Measurements from ENCODE around the gene CTIF. TPM values are rescaled to one million over a fixed set of nuclear protein-coding genes. Genes with fewer than 3 reads are reported as not detected.

Gene CTIF
- polyA plus RNA-seq, 3 donors: 0.38 to 8.7 (median 1.2) TPM

DNA sequence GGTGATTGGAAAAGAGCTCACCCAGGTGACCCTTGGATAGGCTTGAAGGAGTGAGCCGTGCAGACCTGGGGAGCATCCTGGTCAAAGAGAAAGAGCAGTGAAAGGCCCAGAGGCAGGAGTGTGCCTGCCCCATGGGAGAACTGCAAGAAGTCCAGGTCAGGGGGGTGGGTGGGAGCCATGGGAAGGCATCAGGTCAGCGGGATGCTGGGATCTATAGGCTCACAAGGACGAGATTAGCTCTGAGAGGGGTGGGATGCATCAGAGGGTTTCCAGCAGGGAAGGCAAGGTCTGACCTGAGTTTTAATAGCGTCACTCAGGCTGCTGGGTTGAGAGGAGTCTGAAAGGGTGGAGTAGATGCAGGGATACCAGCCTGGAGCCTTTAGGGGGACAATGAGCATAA lies 253.3 kb downstream of the CTIF start:
- Mint-ChIP-seq H3K27ac (no peak overlapping the region), H3K36me3 (peaks cover 43 to 49% of the 10 kb centered on the region in 2 donors), H3K4me1 (peaks cover 43% of the 10 kb centered on the region), H3K4me3 (no peak overlapping the region), H3K9me3 (peaks cover 0 to 3% (median 0%) of the 10 kb centered on the region in 7 donors), H3K27me3 (ENCODE audit: low read depth in 3 of 3) (peaks cover 2 to 3% (median 3%) of the 10 kb centered on the region in 3 donors)
- Histone ChIP-seq H4K20me1 (ENCODE audit: insufficient read depth, low read length) (no peaks in the 10 kb centered on the region), H3K4me1 (ENCODE audit: control insufficient read depth in 1 of 2, insufficient read depth in 2 of 2, low read length in 2 of 2) (peaks cover 31 to 42% of the 10 kb centered on the region in 2 donors), H2AFZ (ENCODE audit: insufficient read depth, low read depth, low read length, poor library complexity, severe bottlenecking) (no peak overlapping the region), H3K27me3 (ENCODE audit: control insufficient read depth in 2 of 2, insufficient read depth in 2 of 2, low read length in 2 of 2) (no peaks in the 10 kb centered on the region), H3K27ac (ENCODE audit: low read depth in 1 of 2, low read length in 2 of 2) (no peak overlapping the region), H3K9me3 (replicated peaks in 1 of 2; ENCODE audit: control insufficient read depth in 1 of 2, insufficient read depth in 1 of 2, low read length in 2 of 2) (no peaks in the 10 kb centered on the region), H3K36me3 (replicated peaks in 1 of 2; ENCODE audit: control insufficient read depth in 1 of 2, insufficient read depth in 2 of 2, low read length in 2 of 2) (peaks cover 0 to 7% of the 10 kb centered on the region in 2 donors), H3K4me2 (replicated peaks; ENCODE audit: extremely low read depth, low read length, poor library complexity, severe bottlenecking) (no peak overlapping the region), H3K4me3 (replicated peaks in 1 of 3; ENCODE audit: low read depth in 2 of 3, low read length in 3 of 3) (no peak overlapping the region), H3K79me2 (ENCODE audit: insufficient read depth, low read length) (no peaks in the 10 kb centered on the region), H3K9ac (ENCODE audit: insufficient read depth, low read length, poor library complexity, severe bottlenecking) (no peak overlapping the region)
- DNase-seq: no peak
- WGBS (ENCODE audit: insufficient coverage): 100% methylated on average over 4 of the region's 4 CpGs
- TF ChIP-seq, protein P1, sequence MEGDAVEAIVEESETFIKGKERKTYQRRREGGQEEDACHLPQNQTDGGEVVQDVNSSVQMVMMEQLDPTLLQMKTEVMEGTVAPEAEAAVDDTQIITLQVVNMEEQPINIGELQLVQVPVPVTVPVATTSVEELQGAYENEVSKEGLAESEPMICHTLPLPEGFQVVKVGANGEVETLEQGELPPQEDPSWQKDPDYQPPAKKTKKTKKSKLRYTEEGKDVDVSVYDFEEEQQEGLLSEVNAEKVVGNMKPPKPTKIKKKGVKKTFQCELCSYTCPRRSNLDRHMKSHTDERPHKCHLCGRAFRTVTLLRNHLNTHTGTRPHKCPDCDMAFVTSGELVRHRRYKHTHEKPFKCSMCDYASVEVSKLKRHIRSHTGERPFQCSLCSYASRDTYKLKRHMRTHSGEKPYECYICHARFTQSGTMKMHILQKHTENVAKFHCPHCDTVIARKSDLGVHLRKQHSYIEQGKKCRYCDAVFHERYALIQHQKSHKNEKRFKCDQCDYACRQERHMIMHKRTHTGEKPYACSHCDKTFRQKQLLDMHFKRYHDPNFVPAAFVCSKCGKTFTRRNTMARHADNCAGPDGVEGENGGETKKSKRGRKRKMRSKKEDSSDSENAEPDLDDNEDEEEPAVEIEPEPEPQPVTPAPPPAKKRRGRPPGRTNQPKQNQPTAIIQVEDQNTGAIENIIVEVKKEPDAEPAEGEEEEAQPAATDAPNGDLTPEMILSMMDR (IDR thresholded peaks at IDR 0.05): no peak
- intact Hi-C loops (cut with micrococcal nuclease): no loop called here

DNA sequence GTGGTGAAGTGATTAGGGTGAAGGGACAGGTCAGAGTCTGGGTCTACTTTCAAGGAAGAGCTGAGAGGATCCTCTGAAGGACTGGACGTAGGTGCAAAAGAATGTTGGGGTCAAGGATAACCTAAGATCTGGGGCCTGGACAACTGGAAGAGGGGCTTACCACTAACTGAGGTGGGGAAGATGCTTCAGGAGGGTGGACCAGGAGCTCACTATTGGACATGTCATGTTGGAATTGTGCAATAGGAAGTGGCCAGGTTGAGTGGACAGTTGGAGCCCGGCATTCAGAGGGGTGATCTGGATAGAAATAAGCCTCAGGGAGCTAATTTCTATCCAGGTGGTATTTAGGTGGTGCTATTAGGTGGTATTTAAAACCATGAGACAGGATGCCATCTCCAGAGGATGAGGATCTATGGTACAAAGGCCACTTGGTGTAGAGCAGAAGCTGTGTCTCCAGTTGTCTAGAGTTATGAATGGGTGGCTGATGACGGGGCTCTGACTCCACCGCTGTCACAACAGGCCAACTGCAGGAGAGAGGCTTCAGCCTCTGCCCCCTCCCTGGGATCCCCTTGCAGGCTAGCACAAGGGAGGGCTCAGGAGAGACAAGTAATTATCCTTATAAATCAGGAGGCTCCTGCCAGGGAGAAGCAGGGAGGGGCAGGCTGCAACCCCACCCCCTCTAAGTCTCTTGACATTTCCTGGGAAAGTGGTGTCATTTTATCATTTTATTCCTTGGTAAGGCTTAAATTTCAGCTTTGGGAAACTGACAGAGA lies 254.0 kb downstream of the CTIF start:
- Histone ChIP-seq H3K4me1 (ENCODE audit: control insufficient read depth in 1 of 2, insufficient read depth in 2 of 2, low read length in 2 of 2) (peaks cover 25 to 36% of the 10 kb centered on the region in 2 donors), H3K27me3 (ENCODE audit: control insufficient read depth in 2 of 2, insufficient read depth in 2 of 2, low read length in 2 of 2) (no peaks in the 10 kb centered on the region), H3K9ac (ENCODE audit: insufficient read depth, low read length, poor library complexity, severe bottlenecking) (no peak overlapping the region), H3K4me2 (replicated peaks; ENCODE audit: extremely low read depth, low read length, poor library complexity, severe bottlenecking) (no peak overlapping the region), H3K79me2 (ENCODE audit: insufficient read depth, low read length) (no peaks in the 10 kb centered on the region), H3K9me3 (replicated peaks in 1 of 2; ENCODE audit: control insufficient read depth in 1 of 2, insufficient read depth in 1 of 2, low read length in 2 of 2) (no peaks in the 10 kb centered on the region), H2AFZ (ENCODE audit: insufficient read depth, low read depth, low read length, poor library complexity, severe bottlenecking) (no peak overlapping the region), H3K27ac (ENCODE audit: low read depth in 1 of 2, low read length in 2 of 2) (no peak overlapping the region), H3K36me3 (replicated peaks in 1 of 2; ENCODE audit: control insufficient read depth in 1 of 2, insufficient read depth in 2 of 2, low read length in 2 of 2) (peaks cover 0 to 7% of the 10 kb centered on the region in 2 donors), H4K20me1 (ENCODE audit: insufficient read depth, low read length) (no peaks in the 10 kb centered on the region), H3K4me3 (replicated peaks in 1 of 3; ENCODE audit: low read depth in 2 of 3, low read length in 3 of 3) (no peak overlapping the region)
- Mint-ChIP-seq H3K9me3 (peaks cover 0 to 3% (median 0%) of the 10 kb centered on the region in 7 donors), H3K4me3 (no peak overlapping the region), H3K36me3 (peaks cover 48 to 49% of the 10 kb centered on the region in 2 donors), H3K27ac (no peak overlapping the region), H3K4me1 (peaks cover 37% of the 10 kb centered on the region), H3K27me3 (ENCODE audit: low read depth in 3 of 3) (peaks cover 2 to 3% (median 3%) of the 10 kb centered on the region in 3 donors)
- intact Hi-C loops (cut with micrococcal nuclease): no loop called here
- 80% methylated on average over 4 of the region's 4 CpGs for WGBS (ENCODE audit: insufficient coverage)
- TF ChIP-seq, protein P1 (IDR thresholded peaks at IDR 0.05): no peak
- DNase-seq: no peak
